ENCODE results near the gene CYP27C1.

CYP27C1 gene

GRCh38 chr2:127134833-127135830, 85.0 kb downstream of the CYP27C1 start:
- Mint-ChIP-seq H3K9me3 (peaks cover 19% of the 10 kb centered on the region), H3K36me3 (ENCODE audit: low read depth) (peaks cover 6% of the 10 kb centered on the region), H3K4me1 (peaks cover 18% of the 10 kb centered on the region), H3K27me3 (ENCODE audit: low read depth, poor library complexity) (peaks cover 4% of the 10 kb centered on the region), H3K27ac (no peak overlapping the region), H3K4me3 (no peak overlapping the region)
- DNase-seq, result no peak
- TF ChIP-seq CTCF (IDR thresholded peaks at IDR 0.05), result no peak

GRCh38 chr2:127134235-127134634, 85.9 kb downstream of the CYP27C1 start:
- TF ChIP-seq CTCF (IDR thresholded peaks at IDR 0.05), result no peak
- Mint-ChIP-seq H3K27me3 (ENCODE audit: low read depth, poor library complexity) (peaks cover 4% of the 10 kb centered on the region), H3K4me1 (peaks cover 18% of the 10 kb centered on the region), H3K27ac (no peak overlapping the region), H3K9me3 (peaks cover 13% of the 10 kb centered on the region), H3K4me3 (no peak overlapping the region), H3K36me3 (ENCODE audit: low read depth) (no peaks in the 10 kb centered on the region)
- DNase-seq, result no peak

All from nephron progenitor cell (in vitro differentiated cells).